H9 (cell line): ENCODE results near the gene ADAD2. TPM values are rescaled to one million over a fixed set of nuclear protein-coding genes. Genes with fewer than 3 reads are reported as not detected.

Experiments used
- DNase-seq: peaks from one replicate; pipeline ENCODE4 v3.0.0-alpha.2; 2017
- H2AFZ ChIP-seq: one replicate; pipeline ENCODE4 v1.6.1; 2013; ENCODE audit warnings: mild to moderate bottlenecking, low read length, control low read depth, moderate library complexity
- H2AK5ac ChIP-seq: 2 replicates; pipeline ENCODE4 v1.6.1; 2013; ENCODE audit warnings: low read length, control low read depth, mixed read lengths; ENCODE audit not compliant: insufficient read length
- H2BK120ac ChIP-seq: one replicate; pipeline ENCODE4 v1.6.1; 2013; ENCODE audit warnings: low read depth, mild to moderate bottlenecking, low read length, control low read depth, inconsistent platforms; ENCODE audit not compliant: poor library complexity, severe bottlenecking
- H2BK12ac ChIP-seq: 2 replicates; pipeline ENCODE4 v1.6.1; 2013; ENCODE audit warnings: low read length, control low read depth, mixed read lengths, low read depth; ENCODE audit not compliant: insufficient read length
- H2BK15ac ChIP-seq: 2 replicates; pipeline ENCODE4 v1.6.1; 2013; ENCODE audit warnings: low read depth, low read length, control low read depth
- H2BK20ac ChIP-seq: one replicate; pipeline ENCODE4 v1.6.1; 2013; ENCODE audit warnings: low read depth, mild to moderate bottlenecking, low read length, control low read depth, inconsistent platforms; ENCODE audit not compliant: poor library complexity, severe bottlenecking
- H2BK5ac ChIP-seq: 2 replicates; pipeline ENCODE4 v1.6.1; 2013; ENCODE audit warnings: low read length, control low read depth, mixed read lengths; ENCODE audit not compliant: insufficient read length
- H3K14ac ChIP-seq: 2 replicates; pipeline ENCODE4 v1.6.1; 2013; ENCODE audit warnings: low read length, control low read depth; ENCODE audit not compliant: insufficient read depth
- H3K18ac ChIP-seq: 2 replicates; pipeline ENCODE4 v1.6.1; 2013; ENCODE audit warnings: low read depth, mild to moderate bottlenecking, mixed read lengths, low read length, control low read depth; ENCODE audit not compliant: insufficient read length
- H3K23ac ChIP-seq: 2 replicates; pipeline ENCODE4 v1.6.1; 2013; ENCODE audit warnings: low read length, control low read depth, mixed read lengths, low read depth; ENCODE audit not compliant: insufficient read length
- H3K23me2 ChIP-seq: 2 replicates; pipeline ENCODE4 v1.6.1; 2013; ENCODE audit warnings: low read depth, mild to moderate bottlenecking, mixed read lengths, low read length, control low read depth; ENCODE audit not compliant: insufficient read length, poor library complexity, severe bottlenecking
- H3K27ac ChIP-seq: 2 replicates; pipeline ENCODE4 v1.5.1; 2013; ENCODE audit warnings: low read length, control low read depth, mixed read lengths, low read depth; ENCODE audit not compliant: insufficient read length
- H3K27me3 ChIP-seq: 2 replicates; pipeline ENCODE4 v1.6.1; 2013; ENCODE audit warnings: low read length, control low read depth, inconsistent platforms; ENCODE audit not compliant: insufficient read depth
- H3K4ac ChIP-seq: 2 replicates; pipeline ENCODE4 v1.6.1; 2013; ENCODE audit warnings: low read depth, mild to moderate bottlenecking, control low read depth, inconsistent platforms, low read length, moderate library complexity
- H3K4me1 ChIP-seq: 2 replicates; pipeline ENCODE4 v1.6.1; 2013; ENCODE audit warnings: low read length, control low read depth, inconsistent platforms; ENCODE audit not compliant: insufficient read depth
- H3K4me2 ChIP-seq: 2 replicates; pipeline ENCODE4 v1.6.1; 2013; ENCODE audit warnings: low read length, control low read depth, mixed read lengths; ENCODE audit not compliant: insufficient read length, insufficient read depth
- H3K56ac ChIP-seq: 2 replicates; pipeline ENCODE4 v1.6.1; 2013; ENCODE audit warnings: low read depth, mild to moderate bottlenecking, mixed read lengths, low read length, control low read depth; ENCODE audit not compliant: insufficient read length
- H3K79me1 ChIP-seq: 2 replicates; pipeline ENCODE4 v1.6.1; 2013; ENCODE audit warnings: low read depth, mild to moderate bottlenecking, moderate library complexity, low read length, control low read depth, inconsistent platforms; ENCODE audit not compliant: insufficient read depth, poor library complexity, severe bottlenecking
- H3K79me2 ChIP-seq: 2 replicates; pipeline ENCODE4 v1.6.1; 2013; ENCODE audit warnings: low read length, control low read depth, inconsistent platforms; ENCODE audit not compliant: insufficient read depth
- H3K9ac ChIP-seq: 2 replicates; pipeline ENCODE4 v1.6.1; 2013; ENCODE audit warnings: low read length, control low read depth, mixed read lengths; ENCODE audit not compliant: insufficient read length; ENCODE audit errors: extremely low read depth
- H3K9me3 ChIP-seq: one replicate; pipeline ENCODE4 v1.6.1; 2013; ENCODE audit warnings: low read depth, low read length, inconsistent platforms; ENCODE audit not compliant: control insufficient read depth
- H3T11ph ChIP-seq: one replicate; pipeline ENCODE4 v1.6.1; 2013; ENCODE audit warnings: mild to moderate bottlenecking, low read length, control low read depth, inconsistent platforms
- H4K20me1 ChIP-seq: one replicate; pipeline ENCODE4 v1.6.1; 2013; ENCODE audit not compliant: control insufficient read depth, insufficient read length, insufficient read depth
- H4K5ac ChIP-seq: 2 replicates; pipeline ENCODE4 v1.6.1; 2013; ENCODE audit warnings: low read depth, mild to moderate bottlenecking, mixed read lengths, low read length, control low read depth; ENCODE audit not compliant: insufficient read length
- H4K8ac ChIP-seq: replicated peaks from 2 replicates; pipeline ENCODE4 v1.6.1; 2013; ENCODE audit warnings: low read length, control low read depth, mixed read lengths, low read depth; ENCODE audit not compliant: insufficient read length
- H4K91ac ChIP-seq: 2 replicates; pipeline ENCODE4 v1.6.1; 2013; ENCODE audit warnings: low read depth, mild to moderate bottlenecking, moderate library complexity, mixed read lengths, low read length, control low read depth; ENCODE audit not compliant: insufficient read length
- H3K27ac Mint-ChIP-seq, 3 experiments: 2 replicates in 2 of 3; 3 replicates in 1 of 3; pipeline ENCODE4 v1.8.0; 2020 to 2021; ENCODE audit warnings: mixed read lengths in 3 of 3, mild to moderate bottlenecking in 1 of 3, moderate library complexity in 1 of 3
- H3K27me3 Mint-ChIP-seq: 2 replicates; pipeline ENCODE4 v1.8.0; 2021; ENCODE audit warnings: low read depth, mild to moderate bottlenecking, moderate library complexity, mixed read lengths
- H3K36me3 Mint-ChIP-seq, 3 experiments: 2 replicates in 2 of 3; 3 replicates in 1 of 3; pipeline ENCODE4 v1.8.0; 2020 to 2021; ENCODE audit warnings: low read depth in 3 of 3, mixed read lengths in 3 of 3; ENCODE audit not compliant: insufficient read depth in 1 of 3
- H3K4me1 Mint-ChIP-seq, 2 experiments: 2 replicates each; pipeline ENCODE4 v1.8.0; 2020; ENCODE audit warnings: mixed read lengths in 2 of 2
- H3K4me3 Mint-ChIP-seq, 2 experiments: 2 replicates in 1 of 2; 3 replicates in 1 of 2; pipeline ENCODE4 v1.8.0; 2020 to 2021; ENCODE audit warnings: mild to moderate bottlenecking in 2 of 2, mixed read lengths in 2 of 2, moderate library complexity in 1 of 2
- H3K9me3 Mint-ChIP-seq, 2 experiments: 2 replicates in 1 of 2; 3 replicates in 1 of 2; pipeline ENCODE4 v1.8.0; 2020; ENCODE audit warnings: mild to moderate bottlenecking in 2 of 2, mixed read lengths in 2 of 2, moderate library complexity in 1 of 2
- WGBS: extraction: QIAGEN DNeasy Blood & Tissue Kit; methylation state at CpG from one replicate; pipeline ENCODE4 v1.1.7; 2013; ENCODE audit warnings: missing lambda C conversion rate, low lambda C conversion rate, mixed read lengths; ENCODE audit not compliant: insufficient read length; ENCODE audit errors: extremely low coverage; 5-methylcytosine and 5-hydroxymethylcytosine counted together
- total RNA-seq: library from RNA; stranded (reverse); gene quantifications from 2 replicates; pipeline ENCODE4 v1.2.1, GENCODE V29; 2021
- TF ChIP-seq, protein P1 (sequence below): fragments of 200-600 bp; sonication (generic); conservative IDR thresholded peaks from 3 replicates; pipeline ENCODE4 v1.8.0; 2021; ENCODE audit warnings: antibody characterized with exemption, mild to moderate bottlenecking

ADAD2 gene
- total RNA-seq, 1 experiment from 2014 or later = 1.0 TPM

DNA sequence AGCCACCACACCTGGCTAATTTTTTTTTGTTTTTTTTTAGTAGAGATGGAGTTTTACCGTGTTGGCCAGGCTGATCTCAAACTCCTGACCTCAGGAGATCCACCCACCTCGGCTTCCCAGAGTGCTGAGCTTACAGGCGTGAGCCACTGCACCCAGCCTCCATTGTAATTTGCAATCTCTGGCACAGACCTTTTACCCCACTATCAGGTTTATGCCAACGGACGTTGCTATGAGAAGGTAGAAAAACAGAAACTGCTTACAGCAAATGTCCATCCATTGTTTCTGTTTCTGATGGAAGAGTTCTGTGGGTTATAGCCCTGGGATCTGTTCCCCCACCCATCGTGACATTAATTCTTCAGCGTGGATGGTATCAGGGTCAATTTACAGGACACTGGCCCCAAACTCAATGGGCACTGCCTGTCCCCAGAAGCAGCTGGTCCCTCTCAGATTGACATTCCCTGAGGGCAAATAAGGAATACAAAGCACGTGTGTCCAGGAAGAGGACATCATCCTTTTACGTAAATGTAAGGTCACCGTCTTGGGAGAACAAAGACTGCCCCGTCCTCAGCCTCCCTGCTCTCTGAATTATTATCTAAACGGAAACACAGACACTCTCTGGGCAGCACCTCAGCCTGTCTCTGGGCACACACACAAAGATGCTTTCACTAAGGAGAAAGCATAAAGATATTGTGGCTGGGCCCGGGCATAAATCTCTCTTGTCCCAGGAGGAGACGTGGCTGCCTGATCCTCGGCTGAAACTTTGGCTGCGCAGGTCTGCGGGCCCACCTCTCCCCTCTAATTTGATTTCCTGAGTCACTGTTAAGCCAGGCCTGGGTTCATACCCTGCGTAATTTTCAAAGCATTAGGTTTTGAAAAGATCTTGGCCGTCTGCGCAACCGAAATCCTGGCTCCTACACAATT lies 43.6 kb downstream of the ADAD2 start:
- H3K4ac ChIP-seq = no peak overlapping the region
- no peak overlapping the region for H3K27ac ChIP-seq
- TF ChIP-seq, protein P1, sequence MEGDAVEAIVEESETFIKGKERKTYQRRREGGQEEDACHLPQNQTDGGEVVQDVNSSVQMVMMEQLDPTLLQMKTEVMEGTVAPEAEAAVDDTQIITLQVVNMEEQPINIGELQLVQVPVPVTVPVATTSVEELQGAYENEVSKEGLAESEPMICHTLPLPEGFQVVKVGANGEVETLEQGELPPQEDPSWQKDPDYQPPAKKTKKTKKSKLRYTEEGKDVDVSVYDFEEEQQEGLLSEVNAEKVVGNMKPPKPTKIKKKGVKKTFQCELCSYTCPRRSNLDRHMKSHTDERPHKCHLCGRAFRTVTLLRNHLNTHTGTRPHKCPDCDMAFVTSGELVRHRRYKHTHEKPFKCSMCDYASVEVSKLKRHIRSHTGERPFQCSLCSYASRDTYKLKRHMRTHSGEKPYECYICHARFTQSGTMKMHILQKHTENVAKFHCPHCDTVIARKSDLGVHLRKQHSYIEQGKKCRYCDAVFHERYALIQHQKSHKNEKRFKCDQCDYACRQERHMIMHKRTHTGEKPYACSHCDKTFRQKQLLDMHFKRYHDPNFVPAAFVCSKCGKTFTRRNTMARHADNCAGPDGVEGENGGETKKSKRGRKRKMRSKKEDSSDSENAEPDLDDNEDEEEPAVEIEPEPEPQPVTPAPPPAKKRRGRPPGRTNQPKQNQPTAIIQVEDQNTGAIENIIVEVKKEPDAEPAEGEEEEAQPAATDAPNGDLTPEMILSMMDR = no peak
- no peaks in the 10 kb centered on the region for H3K4me1 ChIP-seq
- H3K56ac ChIP-seq = no peak overlapping the region
- no peak overlapping the region for H2AK5ac ChIP-seq
- H3K14ac ChIP-seq = no peak overlapping the region
- no peak overlapping the region for H2AFZ ChIP-seq
- H2BK5ac ChIP-seq = no peak overlapping the region
- no peaks in the 10 kb centered on the region for H3K79me2 ChIP-seq
- no peak overlapping the region for H2BK120ac ChIP-seq
- no peaks in the 10 kb centered on the region for H3K9me3 ChIP-seq
- no peak overlapping the region for H3K9ac ChIP-seq
- H3T11ph ChIP-seq = no peak overlapping the region
- no peaks in the 10 kb centered on the region for H3K23me2 ChIP-seq
- no peaks in the 10 kb centered on the region for H3K27me3 ChIP-seq
- no peak overlapping the region for H4K91ac ChIP-seq
- H3K27ac Mint-ChIP-seq = no peak overlapping the region; a peak in 1 of 7 replicates
- no peak for DNase-seq
- H3K4me2 ChIP-seq = no peak overlapping the region
- H2BK12ac ChIP-seq = no peak overlapping the region
- no peaks in the 10 kb centered on the region for H3K9me3 Mint-ChIP-seq
- H3K36me3 Mint-ChIP-seq = no peaks in the 10 kb centered on the region
- H3K27me3 Mint-ChIP-seq = peaks cover 11% of the 10 kb centered on the region
- H2BK20ac ChIP-seq = no peak overlapping the region
- H3K4me3 Mint-ChIP-seq = no peak overlapping the region
- no peaks in the 10 kb centered on the region for H3K79me1 ChIP-seq
- H3K4me1 Mint-ChIP-seq = peaks cover 2 to 12% of the 10 kb centered on the region in 2 experiments; a peak in 2 of 4 replicates
- WGBS = no CpG with 5 or more reads among the region's 21 CpGs
- H3K23ac ChIP-seq = no peak overlapping the region
- H4K5ac ChIP-seq = no peak overlapping the region
- no peak overlapping the region for H2BK15ac ChIP-seq
- no peak overlapping the region for H4K8ac ChIP-seq
- H3K18ac ChIP-seq = no peak overlapping the region
- H4K20me1 ChIP-seq = no peaks in the 10 kb centered on the region
